Breast epithelium (tissue), 3 donors: ENCODE data around the gene NTNG1.

Experiments used
- CTCF ChIP-seq, 3 donors: fragments of 450-650 bp; IDR thresholded peaks; one replicate each; pipeline ENCODE4 v1.5.1; 2016 to 2017; ENCODE audit warnings: antibody characterized with exemption in 3 of 3, mild to moderate bottlenecking in 3 of 3, moderate library complexity in 3 of 3
- POLR2A ChIP-seq: fragments of 450-650 bp; IDR thresholded peaks from one replicate; pipeline ENCODE4 v1.6.1; 2016; ENCODE audit warnings: antibody characterized with exemption, mild to moderate bottlenecking, moderate library complexity

GRCh38 chr1:107460035-107460434, 319.2 kb downstream of the NTNG1 start:
- TF ChIP-seq CTCF (IDR thresholded peaks at IDR 0.05) (no peak), POLR2A (no peak)
